Daoy (cell line): ENCODE data around the gene C14orf132. TPM values are rescaled to one million over a fixed set of nuclear protein-coding genes. Genes with fewer than 3 reads are reported as not detected.

ENCODE experiments used
- DNase-seq: peaks from one replicate; pipeline ENCODE4 v3.0.0-alpha.2; 2015; ENCODE audit warnings: low read depth
- total RNA-seq: library from RNA; depleted of rRNA; stranded (reverse); fragments of >200 nt; shearing (Covaris generic); gene quantifications from 2 replicates; pipeline ENCODE4 v1.2.3, GENCODE V29; 2014

Gene C14orf132
- total RNA-seq, 1 experiment from 2014 or later, result 5.9 TPM

DNA sequence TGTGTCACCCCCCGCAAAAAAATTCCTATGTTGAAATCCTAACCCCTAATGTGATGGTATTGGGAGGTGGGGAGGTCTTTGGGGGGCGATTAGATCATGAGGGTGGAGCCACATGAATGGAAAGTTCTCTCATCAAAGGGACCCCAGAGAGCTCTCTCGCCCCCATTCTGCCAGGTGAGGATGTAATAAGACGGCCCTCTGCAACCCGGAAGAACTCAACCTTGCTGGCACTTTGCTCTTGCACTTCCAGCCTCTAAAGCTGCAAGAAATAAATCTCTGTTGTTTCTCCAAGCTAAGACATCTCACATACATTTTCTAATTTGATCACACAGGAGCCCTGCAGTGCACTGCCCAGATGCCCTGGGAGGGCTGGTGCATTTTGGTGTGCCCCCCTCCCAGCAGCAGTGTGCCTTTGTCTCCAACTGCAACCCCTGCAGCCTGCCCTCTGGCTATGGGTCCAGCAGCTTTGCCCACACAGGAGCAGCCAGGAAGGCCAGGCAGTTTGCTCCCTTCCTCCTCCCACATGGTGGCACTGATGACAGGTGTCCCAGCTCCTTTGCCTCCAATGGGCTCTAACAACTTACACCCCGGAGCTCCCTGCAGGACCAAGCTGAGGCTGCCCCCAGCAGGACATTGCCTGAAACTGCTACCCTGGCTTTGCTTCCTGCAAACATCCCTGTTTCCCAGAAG is 59.3 kb downstream of the C14orf132 start:
- DNase-seq, result peak; percentile 81

DNA sequence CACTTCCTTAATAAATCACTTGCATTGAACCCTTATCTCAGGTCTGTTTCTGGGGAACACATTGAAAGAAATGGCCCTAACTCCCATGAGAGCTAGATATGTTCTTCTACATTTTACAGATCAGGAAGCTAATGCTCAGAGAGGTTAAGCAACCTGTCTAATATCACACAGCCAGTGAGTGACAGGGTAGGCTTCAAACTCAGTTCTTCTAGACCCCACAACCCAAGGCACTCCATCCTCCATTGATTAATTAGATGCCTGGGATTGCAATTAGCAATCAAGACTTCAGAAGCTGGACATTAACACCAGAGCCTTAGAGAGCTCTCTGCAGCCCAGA is 59.8 kb downstream of the C14orf132 start:
- no peak for DNase-seq

DNA sequence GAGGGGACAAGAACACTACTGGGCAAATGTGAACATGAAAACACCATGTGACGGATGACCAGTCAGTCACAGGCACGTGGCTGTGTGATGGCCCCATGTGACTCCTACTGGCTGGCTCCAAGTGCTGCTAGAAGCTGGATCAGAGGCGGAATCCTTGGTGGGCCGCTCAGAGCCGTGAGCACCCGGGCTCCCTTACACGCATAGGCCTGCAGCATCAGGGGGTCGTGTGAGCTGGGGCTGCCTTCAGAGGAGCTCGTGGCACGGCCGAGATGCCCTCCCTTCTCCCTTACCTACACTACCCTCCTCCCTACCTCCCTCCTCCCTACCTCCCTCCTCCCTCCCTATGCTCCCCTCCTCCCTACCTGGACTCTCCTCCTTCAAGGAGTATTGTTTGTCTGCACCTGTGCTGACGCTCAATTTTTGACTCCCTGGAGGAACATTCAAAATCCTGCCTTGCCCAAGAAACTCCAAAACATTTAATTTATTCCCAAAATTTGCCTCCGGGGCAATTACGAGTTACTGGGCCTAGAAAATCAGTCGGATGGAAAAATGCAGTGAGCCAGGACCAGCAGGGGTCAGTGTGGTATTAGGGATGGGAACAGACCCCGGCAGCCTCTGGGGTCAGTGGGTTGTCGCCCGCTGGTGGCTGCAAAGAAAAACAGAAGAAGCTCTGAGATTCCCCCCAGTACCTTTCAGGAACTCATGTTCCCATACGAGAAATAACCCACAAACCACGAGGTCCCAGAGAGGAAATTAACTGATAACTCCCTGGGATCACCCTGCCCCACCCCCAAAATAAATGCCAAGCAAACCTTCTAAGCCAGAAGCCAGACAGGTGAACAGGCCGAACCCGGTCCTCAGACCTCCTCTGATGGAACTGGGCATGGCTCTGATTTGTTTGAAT is 61.3 kb downstream of the C14orf132 start:
- peak; percentile 89 for DNase-seq

DNA sequence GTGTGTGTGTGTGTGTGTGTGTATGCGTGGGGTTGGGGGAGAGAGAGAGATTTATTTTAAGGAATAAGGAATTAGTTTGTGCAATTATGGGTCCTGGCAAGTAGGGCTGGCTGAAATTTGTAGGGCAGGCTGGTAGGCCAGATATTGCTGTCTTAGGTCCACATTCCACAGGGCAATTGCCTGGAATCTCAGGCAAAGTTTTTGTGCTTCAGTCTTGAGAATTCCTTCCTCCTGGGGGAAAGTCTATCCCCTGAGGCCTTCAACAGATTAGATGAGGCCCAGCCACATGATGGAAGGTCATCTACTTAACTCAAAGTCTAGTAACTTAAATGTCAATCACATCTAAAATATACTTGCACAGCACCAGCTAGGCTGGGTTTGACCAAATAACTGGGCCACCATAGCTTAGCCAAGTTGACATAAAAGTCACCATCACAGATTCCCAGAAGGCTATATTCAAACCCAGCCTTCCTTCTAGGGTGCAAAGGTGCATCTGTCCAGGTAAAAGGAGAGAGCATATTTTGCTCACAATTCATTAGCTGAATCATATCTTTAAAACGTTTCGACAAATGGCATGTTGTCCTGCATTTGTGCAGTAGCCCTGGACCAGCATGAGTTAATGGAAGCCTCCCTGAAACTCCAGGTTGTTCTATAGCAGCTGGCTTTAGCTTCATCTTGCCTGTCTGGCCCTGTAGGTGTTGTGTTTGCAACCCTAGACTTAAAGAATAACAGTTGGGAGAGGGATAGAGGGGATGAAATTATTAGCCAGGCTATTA is 63.1 kb downstream of the C14orf132 start:
- DNase-seq, result no peak

DNA sequence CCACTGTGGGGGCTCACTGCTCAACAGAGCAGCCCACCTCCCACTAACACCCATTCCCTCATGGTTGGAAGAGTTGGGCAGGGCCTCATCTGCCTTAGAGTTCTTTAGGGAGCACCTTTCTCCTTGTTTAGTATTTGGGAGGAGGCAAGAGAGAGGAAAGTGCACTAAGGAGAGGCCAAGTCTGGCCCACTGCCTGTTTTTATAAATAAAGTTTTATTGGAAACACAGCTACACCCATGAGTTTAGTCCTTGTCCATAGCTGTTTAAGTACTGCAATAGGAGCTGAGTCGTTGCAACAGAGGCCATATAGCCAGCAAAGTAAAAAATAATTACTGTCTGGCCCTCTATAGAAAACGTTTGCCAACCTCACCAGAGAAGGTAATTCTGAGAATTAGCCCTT is 63.9 kb downstream of the C14orf132 start:
- no peak for DNase-seq

DNA sequence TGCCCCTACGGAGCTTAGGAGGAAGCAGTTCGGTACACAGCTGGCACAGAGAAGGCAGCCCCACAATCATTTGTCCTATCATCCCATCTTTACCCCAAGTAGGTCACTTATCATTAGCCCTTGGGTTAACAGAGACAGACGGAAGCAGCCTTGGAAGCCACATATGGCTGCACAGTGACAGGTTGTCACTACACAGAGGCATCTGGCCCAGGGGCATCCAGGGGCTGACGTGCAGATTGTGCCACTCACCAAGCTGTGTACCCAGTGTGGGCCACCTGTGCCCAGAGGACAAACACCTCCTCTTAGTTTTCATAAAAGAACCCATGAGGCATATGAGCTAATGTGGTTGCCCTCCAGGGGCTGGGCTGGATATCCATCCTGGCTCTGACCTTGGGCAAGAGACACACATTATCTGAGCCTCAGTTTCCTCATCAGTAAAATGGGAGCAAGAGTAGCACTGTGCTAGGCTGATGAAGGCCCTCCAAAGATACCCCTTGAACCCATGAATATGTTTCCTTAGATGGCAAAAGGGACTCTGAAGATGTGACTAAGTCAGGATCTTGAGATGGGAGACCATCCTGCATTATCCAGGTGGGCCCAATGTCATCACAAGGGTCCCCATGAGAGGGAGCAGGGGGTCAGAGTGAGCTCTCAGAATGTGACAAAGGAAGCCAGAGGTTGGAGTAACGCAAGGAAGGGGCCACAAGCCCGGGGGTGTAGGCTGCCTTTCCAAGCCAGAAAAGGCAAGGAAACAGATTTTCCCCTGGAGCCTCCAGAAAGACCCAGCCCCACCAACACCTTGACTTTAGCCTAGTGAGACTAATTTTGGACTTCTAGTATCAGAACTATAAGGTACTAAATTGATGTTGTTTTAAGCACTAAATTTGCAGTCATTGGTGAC is 64.6 kb downstream of the C14orf132 start:
- DNase-seq, result no peak

DNA sequence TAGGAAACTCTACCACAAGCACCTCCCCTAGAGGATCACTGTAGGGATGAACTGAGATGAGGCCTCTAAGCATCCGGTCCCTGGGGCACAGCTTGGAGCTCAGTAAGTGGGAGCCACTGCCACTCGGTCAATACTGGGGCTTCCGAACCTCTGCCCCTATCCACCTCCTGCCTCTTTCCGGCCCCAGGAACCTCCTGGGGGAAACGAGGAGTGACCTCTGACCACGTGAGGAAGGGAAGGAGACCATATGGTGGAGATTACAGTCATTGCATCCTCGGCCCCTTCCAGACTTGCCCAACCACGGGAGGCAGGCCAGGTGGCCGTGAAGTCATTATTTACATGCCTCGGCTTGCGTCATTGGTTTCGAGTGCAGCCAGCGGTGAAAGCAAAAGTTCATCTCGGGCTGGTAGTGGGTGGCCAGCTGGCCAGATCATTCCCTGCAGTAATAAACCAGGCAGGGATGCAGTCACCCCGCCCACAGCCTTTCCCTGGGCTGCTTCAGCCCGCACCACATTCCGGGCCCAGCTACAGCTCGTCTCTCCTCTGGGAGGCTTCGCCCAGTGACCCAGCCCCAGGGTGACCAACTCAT is 65.4 kb downstream of the C14orf132 start:
- peak; percentile 96 for DNase-seq

DNA sequence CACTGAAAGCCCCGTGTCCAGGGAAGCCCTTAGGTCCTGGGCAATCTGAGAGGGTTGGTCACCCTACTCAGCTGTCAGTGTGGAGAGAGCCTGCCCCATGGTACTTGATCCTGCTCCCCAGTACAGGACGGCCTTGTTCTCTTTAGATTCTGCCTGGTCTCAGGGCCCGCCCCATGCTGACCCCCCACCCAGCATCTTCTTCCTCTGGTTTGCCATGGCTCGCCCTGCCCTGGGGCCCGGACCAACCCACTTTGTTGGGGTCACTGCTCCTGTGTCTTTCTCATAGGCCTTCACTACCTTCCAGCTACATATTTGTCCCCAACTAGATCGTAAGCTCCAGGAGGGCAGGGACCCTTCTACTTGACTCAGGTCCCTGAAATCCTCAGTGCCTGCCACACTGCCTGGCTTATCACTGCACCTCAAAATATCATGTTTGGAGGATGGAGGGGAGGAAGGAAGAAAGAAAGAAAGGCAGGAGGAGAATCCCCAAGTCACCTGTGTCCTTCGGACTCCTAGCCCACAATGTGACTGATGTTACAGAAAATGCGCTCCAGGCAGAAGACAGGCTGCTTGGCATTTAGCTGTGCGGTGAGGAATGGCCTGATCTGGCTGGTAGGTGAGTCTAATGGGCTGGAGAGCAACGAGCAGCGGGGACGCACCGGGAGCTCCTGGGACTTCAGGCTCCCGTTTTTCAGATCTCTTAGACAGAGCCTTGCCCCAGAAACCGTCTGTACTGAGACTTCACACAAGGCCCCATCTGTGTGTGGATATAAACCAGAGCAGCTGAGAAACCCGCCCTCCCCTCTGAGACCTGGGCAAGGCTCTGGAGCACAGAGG is 66.1 kb downstream of the C14orf132 start:
- no peak for DNase-seq

DNA sequence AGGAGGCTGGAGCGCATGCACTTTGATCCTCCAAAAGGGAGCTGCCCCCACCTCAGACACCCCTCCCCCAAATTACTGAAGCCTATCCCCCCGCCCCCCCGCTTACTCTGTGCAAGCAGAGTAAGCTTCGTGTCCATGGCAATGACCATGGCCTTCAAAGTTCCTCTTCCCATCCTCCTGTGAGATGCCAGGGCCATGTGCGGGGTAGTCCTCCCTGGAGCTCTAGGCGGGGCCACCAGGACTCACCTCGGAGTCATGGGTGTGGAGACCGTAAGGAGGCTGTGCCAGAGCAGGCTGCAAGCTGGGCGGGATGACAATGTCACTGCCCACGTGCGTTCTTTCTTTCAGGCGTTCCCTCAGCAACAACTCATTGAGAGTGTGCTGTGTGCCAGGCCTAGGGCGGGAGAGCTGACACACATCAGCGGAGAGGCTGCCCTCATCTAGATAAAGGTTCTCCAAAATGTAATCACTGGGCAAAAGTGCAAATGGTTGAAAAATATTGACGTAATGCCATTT is 66.8 kb downstream of the C14orf132 start:
- peak; percentile 47 for DNase-seq

DNA sequence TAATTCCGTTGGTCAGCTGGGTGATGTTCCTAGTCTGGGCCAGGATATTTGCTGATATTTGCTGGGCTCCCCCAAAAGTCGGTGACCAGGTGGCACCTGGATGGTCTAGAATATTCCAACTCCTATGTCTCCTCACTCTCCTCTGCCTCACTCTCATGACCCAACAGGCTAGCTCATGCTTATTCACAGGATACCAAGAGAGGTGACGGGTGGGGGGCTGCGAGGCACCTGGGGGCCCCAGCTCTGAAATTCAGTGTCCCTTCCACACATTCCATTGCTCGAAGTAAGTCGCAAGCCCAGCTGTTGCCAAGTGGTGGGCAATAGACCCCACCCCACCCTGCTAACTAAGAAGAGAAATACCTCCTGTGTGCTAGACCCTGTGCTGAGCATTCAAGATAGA is 67.7 kb downstream of the C14orf132 start:
- no peak for DNase-seq

DNA sequence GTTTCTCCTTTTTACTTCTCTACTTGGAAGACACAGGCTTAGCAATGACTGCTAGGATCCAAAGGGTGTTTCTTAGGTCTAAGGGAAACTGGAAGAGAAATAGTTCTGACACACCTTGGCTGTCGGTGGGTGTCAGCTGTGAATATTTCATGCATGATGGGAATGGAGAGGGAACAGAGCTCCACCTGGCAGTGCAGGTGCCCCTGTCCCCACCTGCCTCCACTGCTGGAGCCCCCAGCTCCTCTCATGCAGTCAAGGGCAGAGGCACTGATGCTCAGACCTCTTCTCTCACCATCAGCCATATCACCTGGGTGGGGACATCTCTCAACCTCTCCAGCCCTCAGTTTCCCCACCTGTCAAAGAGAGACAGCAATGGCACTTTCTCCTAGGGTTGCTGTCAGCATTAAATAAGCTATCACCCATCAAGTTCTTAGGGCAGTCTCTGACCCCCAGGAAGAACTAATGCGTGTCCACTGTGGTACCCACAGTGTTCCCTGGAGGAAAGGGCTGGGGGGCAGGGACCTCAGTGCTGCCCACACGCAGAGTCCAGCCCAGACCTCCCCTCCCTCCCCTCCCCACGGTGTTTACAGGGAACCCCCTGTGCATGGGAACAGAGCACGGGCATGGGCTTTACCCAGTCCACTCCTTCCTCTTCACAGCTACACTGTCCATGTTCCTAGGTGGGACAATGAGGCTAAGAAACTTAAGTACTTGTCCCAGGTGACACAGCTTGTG is 69.1 kb downstream of the C14orf132 start:
- no peak for DNase-seq

DNA sequence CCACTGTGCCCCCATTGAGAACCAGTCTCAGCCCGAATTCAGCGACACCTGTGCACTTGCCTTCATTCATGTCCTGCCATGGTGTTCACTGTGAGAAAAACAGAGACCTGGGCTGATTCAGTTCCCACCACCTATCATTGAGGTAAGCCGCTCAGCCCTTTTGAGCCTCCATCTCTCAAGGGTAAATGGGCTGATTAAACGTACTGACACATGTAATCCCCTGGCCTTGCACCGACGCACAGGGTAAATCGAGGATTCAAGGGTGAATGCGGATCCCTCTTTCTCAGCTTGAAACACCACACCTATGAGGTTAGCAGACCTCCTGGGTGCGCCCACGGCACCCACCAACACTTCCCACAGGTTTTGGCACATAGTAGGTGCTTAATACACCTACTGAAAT is 69.7 kb downstream of the C14orf132 start:
- DNase-seq, result no peak

DNA sequence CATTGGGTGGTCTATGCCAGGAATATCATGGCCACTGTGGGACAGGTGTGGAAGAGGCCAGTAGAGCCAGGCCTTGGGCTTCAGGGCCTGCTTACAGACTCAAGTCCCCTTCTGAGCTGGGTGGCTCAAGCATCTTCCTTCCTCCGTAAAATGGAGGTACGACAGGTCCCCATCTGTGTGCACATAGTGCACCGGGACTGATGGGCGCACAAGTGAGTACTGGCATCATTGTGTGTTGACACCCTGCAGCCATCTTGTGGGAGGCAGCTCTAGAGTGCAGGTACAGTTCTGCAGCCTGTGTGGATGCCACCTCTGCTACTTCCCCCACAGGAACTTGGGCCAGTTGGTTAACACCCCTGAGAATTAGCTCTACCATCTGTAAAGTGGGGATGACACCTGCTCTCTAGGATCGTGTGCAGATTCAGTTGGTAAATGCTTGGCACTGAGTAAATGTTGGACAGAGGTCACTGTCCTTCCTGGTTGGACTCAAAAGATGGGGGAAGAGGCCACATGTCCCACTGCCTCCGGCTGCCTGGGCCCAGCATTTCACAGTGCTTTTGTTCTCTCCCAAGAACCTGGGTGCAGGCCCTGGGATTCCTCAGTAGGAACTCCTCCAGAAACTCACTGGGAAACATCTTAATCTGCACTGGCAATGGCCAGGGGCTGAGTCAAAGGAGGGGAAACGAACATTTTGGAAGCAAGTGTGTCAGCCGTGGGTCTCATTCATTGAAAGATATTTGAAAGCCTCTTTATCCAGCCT is 70.6 kb downstream of the C14orf132 start:
- no peak for DNase-seq

DNA sequence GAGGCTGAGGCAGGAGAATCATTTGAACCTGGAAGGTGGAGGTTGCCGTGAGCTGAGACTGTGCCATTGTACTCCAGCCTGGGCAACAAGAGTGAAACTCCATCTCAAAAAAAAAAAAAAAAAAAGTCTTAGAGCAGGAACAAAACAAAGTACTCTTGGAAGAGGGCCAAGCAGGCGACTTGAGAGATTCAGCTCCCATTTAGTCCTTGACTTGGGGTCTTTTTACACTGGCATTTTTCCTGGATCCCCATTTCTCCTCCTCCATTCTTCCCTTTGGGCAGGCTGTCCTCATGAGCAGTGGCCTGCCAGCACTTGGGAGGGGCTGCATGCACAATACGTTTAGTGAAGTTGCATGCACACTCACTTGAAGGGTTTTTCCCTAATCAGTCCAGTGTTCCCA is 72.9 kb downstream of the C14orf132 start:
- no peak for DNase-seq

DNA sequence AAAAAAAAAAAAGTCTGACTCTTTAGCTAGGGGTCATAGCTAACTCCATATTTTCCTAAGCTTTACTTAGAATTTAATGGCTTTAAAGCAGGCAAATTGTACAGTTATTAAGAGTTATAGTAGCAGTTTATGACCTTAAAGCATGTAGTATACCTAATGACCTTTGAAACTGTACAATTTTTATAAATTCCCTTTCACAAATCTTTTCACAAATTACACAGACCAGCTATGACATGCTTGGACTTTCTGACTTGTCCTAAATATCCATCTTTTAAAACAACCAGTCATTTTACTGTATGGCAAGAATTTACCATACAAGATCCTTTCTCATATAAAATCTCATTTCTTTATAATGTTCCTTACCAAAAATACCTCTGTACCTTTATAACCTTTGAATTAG is 74.8 kb downstream of the C14orf132 start:
- no peak for DNase-seq

DNA sequence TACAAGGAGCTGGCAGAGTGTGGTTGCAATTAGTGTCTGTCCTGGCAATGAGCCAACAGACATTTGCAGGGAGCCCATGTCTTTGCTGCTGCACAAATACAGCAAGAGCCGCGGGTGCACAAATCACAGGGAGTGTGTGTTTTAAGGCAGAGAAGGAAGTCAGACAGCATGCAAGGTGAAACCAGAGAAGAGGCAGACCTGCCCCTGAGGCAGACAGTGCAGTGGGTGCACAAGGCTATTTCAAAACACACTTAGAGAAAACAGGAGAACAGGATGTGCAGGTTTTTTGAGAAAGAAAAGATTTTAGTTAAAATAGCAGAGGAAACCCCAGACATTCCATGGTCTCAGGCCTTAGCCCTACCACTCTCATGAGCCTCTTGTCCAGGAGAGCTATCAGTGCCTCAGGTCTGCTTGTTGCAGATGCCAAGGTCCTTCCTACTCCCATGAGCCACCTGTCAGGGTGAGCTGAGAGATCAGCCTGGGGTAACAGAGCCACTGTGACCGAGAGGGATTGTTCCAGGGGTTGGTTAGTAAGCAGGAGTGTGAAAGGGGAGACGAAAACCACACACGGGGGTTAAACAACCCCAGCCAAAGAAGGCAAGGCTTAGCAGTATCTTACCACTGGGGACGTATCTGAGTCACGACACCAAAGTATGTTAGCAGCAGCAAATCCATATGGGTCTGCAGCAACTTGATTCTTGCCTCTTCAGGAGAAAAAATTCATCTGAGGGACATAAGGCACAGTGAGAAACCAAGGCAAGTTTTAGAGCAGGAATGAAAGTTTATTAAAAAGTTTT is 78.1 kb downstream of the C14orf132 start:
- DNase-seq, result peak; percentile 72

DNA sequence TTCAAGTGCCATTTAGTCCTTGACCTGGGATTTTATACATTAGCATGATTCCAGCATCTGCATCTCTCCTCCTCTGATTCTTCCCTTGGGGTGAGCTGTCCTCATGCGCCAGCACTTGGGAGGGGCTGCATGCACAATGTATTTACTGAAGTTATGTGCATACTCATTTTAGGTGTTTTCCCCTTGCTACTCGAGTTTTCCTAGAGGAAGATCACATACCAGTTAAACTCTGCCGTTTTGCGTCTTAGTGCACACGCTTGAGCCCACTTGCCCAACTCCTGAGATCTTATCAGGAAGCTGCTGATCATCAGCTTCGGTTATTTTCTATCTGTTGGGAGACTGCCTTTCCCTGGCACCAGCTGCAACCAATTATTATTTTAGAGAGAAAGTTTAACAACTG is 78.8 kb downstream of the C14orf132 start:
- no peak for DNase-seq

DNA sequence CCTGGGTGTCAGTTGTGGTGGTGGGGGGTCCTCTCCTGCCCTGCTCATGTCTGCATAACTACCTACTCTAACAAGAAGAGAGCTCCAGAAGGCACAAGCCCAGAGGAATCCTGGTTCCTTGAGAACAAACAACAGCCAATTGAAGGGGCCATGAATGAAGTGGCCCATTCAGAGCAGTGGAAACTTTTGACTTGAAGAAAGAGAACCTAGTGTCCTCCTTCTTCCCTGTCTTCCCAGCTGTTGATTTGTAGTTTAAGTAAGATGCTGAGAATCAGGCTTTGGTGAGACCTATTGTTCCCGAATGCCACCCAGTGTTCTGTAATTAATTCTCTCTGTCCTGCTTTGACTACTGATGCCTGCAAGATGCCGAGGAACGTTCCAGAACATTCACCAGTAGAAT is 79.2 kb downstream of the C14orf132 start:
- DNase-seq, result no peak
